H1 (cell line): ENCODE data around the gene LEFTY2. TPM values are rescaled to one million over a fixed set of nuclear protein-coding genes. Genes with fewer than 3 reads are reported as not detected.

Source experiments
- CTCF ChIA-PET: fragments of 300-600 bp; sonication (Branson Sonifier 250); formaldehyde crosslinking; loops from one replicate; lab custom pipeline; 2021; ENCODE audit not compliant: partially characterized antibody; lab: Charles Lee
- POLR2A ChIA-PET: fragments of 300-600 bp; sonication (Branson Sonifier 250); formaldehyde crosslinking; loops from one replicate; lab custom pipeline; 2021; ENCODE audit warnings: inconsistent platforms; ENCODE audit not compliant: partially characterized antibody; lab: Charles Lee
- DNase-seq, 2 experiments: peaks; one replicate each; pipeline versions ENCODE4 v3.0.0 to v3.0.0-alpha.2; 2010 to 2022; ENCODE audit warnings: low spot score in 2 of 2, low read depth in 1 of 2, mixed read lengths in 1 of 2
- FAIRE-seq: peaks from 2 replicates; lab custom pipeline; 2011; peaks lifted over from hg19 to GRCh38; lab: Jason Lieb, UNC
- H2AFZ ChIP-seq: 2 replicates; pipeline ENCODE4 v1.8.1; 2012; ENCODE audit warnings: low read length, inconsistent platforms
- H2AK5ac ChIP-seq: 2 replicates; pipeline ENCODE4 v1.6.1; 2013; ENCODE audit warnings: low read depth, low read length
- H2BK120ac ChIP-seq: replicated peaks from 2 replicates; pipeline ENCODE3; 2013; ENCODE audit warnings: low read depth, low read length, inconsistent platforms
- H2BK12ac ChIP-seq: 2 replicates; pipeline ENCODE4 v1.6.1; 2013; ENCODE audit warnings: low read depth, low read length
- H2BK15ac ChIP-seq: 2 replicates; pipeline ENCODE4 v1.6.1; 2013; ENCODE audit warnings: low read length
- H2BK20ac ChIP-seq: 2 replicates; pipeline ENCODE4 v1.6.1; 2013; ENCODE audit warnings: low read length
- H2BK5ac ChIP-seq: 2 replicates; pipeline ENCODE4 v1.6.1; 2013; ENCODE audit warnings: low read depth, low read length
- H3K14ac ChIP-seq: 2 replicates; pipeline ENCODE4 v1.6.1; 2013; ENCODE audit warnings: inconsistent platforms; ENCODE audit not compliant: insufficient read length
- H3K18ac ChIP-seq: 2 replicates; pipeline ENCODE4 v1.6.1; 2013; ENCODE audit warnings: low read length; ENCODE audit errors: extremely low read depth
- H3K23ac ChIP-seq: 2 replicates; pipeline ENCODE4 v1.6.1; 2013; ENCODE audit warnings: inconsistent platforms; ENCODE audit not compliant: insufficient read length
- H3K23me2 ChIP-seq: 2 replicates; pipeline ENCODE4 v1.6.1; 2013; ENCODE audit warnings: low read depth, low read length
- H3K27ac ChIP-seq: 2 replicates; pipeline ENCODE4 v1.6.1; 2011; ENCODE audit warnings: low read depth, low read length, inconsistent platforms
- H3K27me3 ChIP-seq, 4 experiments: replicated peaks in 1 of 4; 1 replicate in 1 of 4; 2 replicates in 3 of 4; pipeline versions ENCODE4 v1.6.1 to v1.8.1; 2011 to 2013; ENCODE audit warnings: low read length in 3 of 4, mild to moderate bottlenecking in 3 of 4, inconsistent platforms in 2 of 4, mixed read lengths in 2 of 4, moderate library complexity in 1 of 4; ENCODE audit not compliant: control insufficient read depth in 3 of 4, insufficient read depth in 3 of 4; ENCODE audit errors: extremely low read depth in 1 of 4
- H3K36me3 ChIP-seq, 4 experiments: 2 replicates each; pipeline versions ENCODE4 v1.6.1 to v1.8.1; 2011 to 2013; ENCODE audit warnings: mild to moderate bottlenecking in 4 of 4, low read length in 3 of 4, moderate library complexity in 2 of 4, control low read depth in 1 of 4, inconsistent platforms in 1 of 4; ENCODE audit not compliant: insufficient read depth in 4 of 4, control insufficient read depth in 2 of 4
- H3K4ac ChIP-seq: replicated peaks from 2 replicates; pipeline ENCODE3; 2013; ENCODE audit warnings: low read length, low read depth, mixed read lengths, inconsistent platforms; ENCODE audit not compliant: insufficient read length
- H3K4me1 ChIP-seq, 4 experiments: replicated peaks in 1 of 4; 1 replicate in 1 of 4; 2 replicates in 3 of 4; pipeline versions ENCODE4 v1.6.1 to v1.8.1; 2011 to 2013; ENCODE audit warnings: low read length in 3 of 4, inconsistent platforms in 2 of 4, mixed read lengths in 1 of 4; ENCODE audit not compliant: insufficient read depth in 4 of 4, control insufficient read depth in 3 of 4
- H3K4me2 ChIP-seq, 2 experiments: 2 replicates each; pipeline versions ENCODE4 v1.6.1 to v1.8.1; 2011 to 2013; ENCODE audit warnings: low read depth in 2 of 2, low read length in 2 of 2, control low read depth in 1 of 2, inconsistent platforms in 1 of 2, mild to moderate bottlenecking in 1 of 2; ENCODE audit not compliant: insufficient read depth in 1 of 2
- H3K4me3 ChIP-seq, 4 experiments: fragments of 200-600, 300-600 bp in 1 of 4; sonication (generic), shearing (Covaris generic), sonication (Bioruptor Twin) in 1 of 4; 2 replicates each; pipeline versions ENCODE4 v1.5.1 to v1.8.1; 2011 to 2016; ENCODE audit warnings: low read length in 4 of 4, low read depth in 3 of 4, control low read depth in 2 of 4, inconsistent platforms in 2 of 4, mild to moderate bottlenecking in 2 of 4, mixed read lengths in 1 of 4, moderate library complexity in 1 of 4; ENCODE audit not compliant: insufficient read depth in 2 of 4; ENCODE audit errors: extremely low read depth in 1 of 4
- H3K56ac ChIP-seq: replicated peaks from 2 replicates; pipeline ENCODE3; 2013; ENCODE audit warnings: low read depth, mild to moderate bottlenecking, mixed read lengths, low read length, inconsistent platforms; ENCODE audit not compliant: insufficient read length
- H3K79me1 ChIP-seq: 2 replicates; pipeline ENCODE4 v1.6.1; 2013; ENCODE audit warnings: low read depth, low read length, control low read depth
- H3K79me2 ChIP-seq, 2 experiments: 2 replicates each; pipeline versions ENCODE4 v1.6.1 to v1.8.1; 2012 to 2013; ENCODE audit warnings: low read length in 2 of 2, mild to moderate bottlenecking in 2 of 2, inconsistent platforms in 1 of 2; ENCODE audit not compliant: insufficient read depth in 2 of 2, control insufficient read depth in 1 of 2
- H3K9ac ChIP-seq, 4 experiments: replicated peaks in 1 of 4; 1 replicate in 1 of 4; 2 replicates in 3 of 4; pipeline versions ENCODE4 v1.6.1 to v1.8.1; 2011 to 2013; ENCODE audit warnings: low read depth in 3 of 4, low read length in 3 of 4, control low read depth in 2 of 4, mild to moderate bottlenecking in 2 of 4, moderate library complexity in 2 of 4, inconsistent platforms in 1 of 4; ENCODE audit errors: extremely low read depth in 1 of 4
- H3K9me3 ChIP-seq, 2 experiments: 2 replicates each; pipeline versions ENCODE4 v1.6.1 to v1.8.1; 2012 to 2013; ENCODE audit warnings: mild to moderate bottlenecking in 2 of 2, moderate library complexity in 2 of 2, control low read depth in 1 of 2, inconsistent platforms in 1 of 2, low read depth in 1 of 2, low read length in 1 of 2, mixed read lengths in 1 of 2; ENCODE audit not compliant: insufficient read depth in 2 of 2
- H4K20me1 ChIP-seq, 2 experiments: replicated peaks in 1 of 2; 2 replicates each; pipeline versions ENCODE3 to v1.8.1; 2011 to 2013; ENCODE audit warnings: inconsistent platforms in 2 of 2, low read length in 2 of 2, mild to moderate bottlenecking in 1 of 2; ENCODE audit not compliant: insufficient read depth in 2 of 2, control insufficient read depth in 1 of 2
- H4K5ac ChIP-seq: 2 replicates; pipeline ENCODE4 v1.6.1; 2013; ENCODE audit warnings: low read length, low read depth, mixed read lengths, inconsistent platforms; ENCODE audit not compliant: insufficient read length
- H4K8ac ChIP-seq: 2 replicates; pipeline ENCODE4 v1.8.0; 2013; ENCODE audit warnings: mild to moderate bottlenecking, moderate library complexity, low read length, inconsistent platforms; ENCODE audit not compliant: insufficient read depth; ENCODE audit errors: extremely low read depth
- H4K91ac ChIP-seq: replicated peaks from 2 replicates; pipeline ENCODE3; 2013; ENCODE audit warnings: low read length, mixed read lengths, inconsistent platforms; ENCODE audit not compliant: insufficient read length
- ASH2L ChIP-seq: fragments of 200-600, 300-600 bp; sonication (generic); IDR thresholded peaks from one replicate; pipeline ENCODE4 v1.7.1; 2017; ENCODE audit warnings: low read length
- CEBPB ChIP-seq: IDR thresholded peaks from 2 replicates; pipeline ENCODE4 v1.6.1; 2012; ENCODE audit warnings: low read depth, low read length
- CHD2 ChIP-seq: IDR thresholded peaks from 2 replicates; pipeline ENCODE4 v1.6.1; 2012; ENCODE audit warnings: low read length, improper control_type of control experiment
- CTBP2 ChIP-seq: IDR thresholded peaks from 2 replicates; pipeline ENCODE4 v1.7.0; 2011; ENCODE audit warnings: borderline replicate concordance, mild to moderate bottlenecking, moderate library complexity, mixed read lengths, low read length; ENCODE audit not compliant: insufficient read depth, insufficient read length
- CTCF ChIP-seq, 3 experiments: IDR thresholded peaks; 1 replicate in 2 of 3; 2 replicates in 1 of 3; pipeline versions ENCODE4 v1.5.1 to v1.6.1; 2011; ENCODE audit warnings: low read length in 3 of 3, mild to moderate bottlenecking in 3 of 3, inconsistent platforms in 2 of 3, low read depth in 1 of 3, moderate library complexity in 1 of 3; ENCODE audit not compliant: insufficient read depth in 1 of 3; ENCODE audit errors: control extremely low read depth in 1 of 3
- RAD21 ChIP-seq, 2 experiments: IDR thresholded peaks in 1 of 2; conservative IDR thresholded peaks in 1 of 2; 2 replicates each; pipeline ENCODE4 v1.6.1; 2011; ENCODE audit warnings: low read depth in 2 of 2, low read length in 2 of 2, improper control_type of control experiment in 1 of 2, inconsistent platforms in 1 of 2, mild to moderate bottlenecking in 1 of 2, moderate library complexity in 1 of 2
- USF2 ChIP-seq: IDR thresholded peaks from 2 replicates; pipeline ENCODE4 v1.6.1; 2011; ENCODE audit warnings: low read length, improper control_type of control experiment
- WGBS, 2 experiments: shearing (Covaris generic) in 1 of 2; methylation state at CpG; one replicate each; pipeline versions ENCODE4 v1.1.6 to v1.1.7; 2013 to 2015; ENCODE audit warnings: low lambda C conversion rate in 2 of 2, mixed read lengths in 2 of 2, inconsistent platforms in 1 of 2, low coverage in 1 of 2, missing lambda C conversion rate in 1 of 2; ENCODE audit not compliant: insufficient replicate concordance in 2 of 2, insufficient coverage in 1 of 2, insufficient read length in 1 of 2; ENCODE audit errors: extremely low coverage in 1 of 2, missing lambda C conversion rate in 1 of 2; 5-methylcytosine and 5-hydroxymethylcytosine counted together
- polyA plus RNA-seq, 7 experiments: library from polyadenylated mRNA; depleted of rRNA in 3 of 7; stranded (reverse) in 5 of 7; unstranded in 2 of 7; fragments of >200 nt in 5 of 7; fragments of 200-250 nt in 2 of 7; gene quantifications; 1 replicate in 5 of 7; 2 replicates in 1 of 7; 4 replicates in 1 of 7; pipeline versions ENCODE4 v1.2.1 to v1.2.3, GENCODE V29; 2011 to 2013; ENCODE audit warnings: missing spikeins in 2 of 7, mixed read lengths in 2 of 7
- total RNA-seq: library from RNA; stranded (reverse); fragmentation: NEBNext Ultra II Directional; extraction: Animal tissue kit (Norgen Biotek cat#: 25700); gene quantifications from 2 replicates; pipeline ENCODE4 v1.2.1, GENCODE V29; 2021

The LEFTY2 gene
- total and polyA plus RNA-seq, 2 of the 8 experiments (the other 6 are each of a cell fraction or from before 2014, with no cell fraction given), result 2.6 to 4.3 TPM

- ChIA-PET CTCF (interaction anchor here (0.6 to 3.0 kb wide), 58 partner anchors 9 to 529 kb away, joined by 3 to 32 read pairs (median 4); partner anchors contain the start of genes LEFTY1, LEFTY2 and PYCR2), POLR2A (interaction anchor here (0.8 to 2.0 kb wide), 6 partner anchors 8 to 16 kb away, joined by 3 to 8 read pairs (median 6); partner anchors contain the start of gene SDE2)
- H3K14ac ChIP-seq, result no peak overlapping the region
- no peak overlapping the region for H2BK20ac ChIP-seq
- no peak overlapping the region for H2BK5ac ChIP-seq
- no peak overlapping the region for H3K9ac ChIP-seq
- no peaks in the 10 kb centered on the region for H3K79me1 ChIP-seq
- FAIRE-seq, result no peak
- H3K27me3 ChIP-seq, result no peaks in the 10 kb centered on the region
- H2AFZ ChIP-seq, result no peak overlapping the region
- no peaks in the 10 kb centered on the region for H3K23me2 ChIP-seq
- H3K23ac ChIP-seq, result no peak overlapping the region
- H4K20me1 ChIP-seq, result peaks cover 0 to 2% of the 10 kb centered on the region in 2 experiments
- no peak overlapping the region for H2BK12ac ChIP-seq
- no peak overlapping the region for H3K27ac ChIP-seq
- no peaks in the 10 kb centered on the region for H3K4me1 ChIP-seq
- H3K4me2 ChIP-seq, result no peak overlapping the region
- no peak overlapping the region for H2BK15ac ChIP-seq
- no peak overlapping the region for H3K4me3 ChIP-seq
- H4K5ac ChIP-seq, result no peak overlapping the region
- H4K8ac ChIP-seq, result no peak overlapping the region
- no peak for DNase-seq
- H3K36me3 ChIP-seq, result peaks cover 20 to 82% (median 53%) of the 10 kb centered on the region in 4 experiments
- H3K79me2 ChIP-seq, result peaks cover 0 to 6% of the 10 kb centered on the region in 2 experiments; a peak in 1 of 4 replicates
- no peak overlapping the region for H4K91ac ChIP-seq
- H3K18ac ChIP-seq, result no peak overlapping the region
- H3K56ac ChIP-seq, result no peak overlapping the region
- WGBS, 2 experiments, result 89% methylated on average over 7 of the region's 7 CpGs; no CpG with 5 or more reads in 1 of the 2 experiments
- no peak overlapping the region for H2BK120ac ChIP-seq
- no peak overlapping the region for H3K4ac ChIP-seq
- H2AK5ac ChIP-seq, result no peak overlapping the region
- no peaks in the 10 kb centered on the region for H3K9me3 ChIP-seq
- no peak for TF ChIP-seq CTBP2
- TF ChIP-seq CEBPB, result peak; percentile 42; the same call in 1 of the 2 replicates
- peak in 2 of 3 experiments; percentile 18 to 60; a peak in 2 of 4 replicates for TF ChIP-seq CTCF (IDR thresholded peaks at IDR 0.05; ENCODE audit: control extremely low read depth in 1 of 3, insufficient read depth in 1 of 3, low read depth in 1 of 3, low read length in 3 of 3)
- no peak for TF ChIP-seq ASH2L
- peak; percentile 30 to 35 for TF ChIP-seq RAD21 (IDR thresholded peaks at IDR 0.05 in 1 of 2, conservative IDR thresholded peaks at IDR 0.05 in 1 of 2; ENCODE audit: low read depth in 2 of 2, low read length in 2 of 2)
- TF ChIP-seq CHD2, result no peak
- no peak for TF ChIP-seq USF2
Measured at GRCh38 chr1:225987491-225988316, 46.7 kb upstream of the LEFTY2 start.
